ENCODE data around the gene KCNH1. TPM values are rescaled to one million over a fixed set of nuclear protein-coding genes. Genes with fewer than 3 reads are reported as not detected.

The KCNH1 gene
- polyA plus RNA-seq, 2 donors = 0.06 to 0.08 TPM

DNA sequence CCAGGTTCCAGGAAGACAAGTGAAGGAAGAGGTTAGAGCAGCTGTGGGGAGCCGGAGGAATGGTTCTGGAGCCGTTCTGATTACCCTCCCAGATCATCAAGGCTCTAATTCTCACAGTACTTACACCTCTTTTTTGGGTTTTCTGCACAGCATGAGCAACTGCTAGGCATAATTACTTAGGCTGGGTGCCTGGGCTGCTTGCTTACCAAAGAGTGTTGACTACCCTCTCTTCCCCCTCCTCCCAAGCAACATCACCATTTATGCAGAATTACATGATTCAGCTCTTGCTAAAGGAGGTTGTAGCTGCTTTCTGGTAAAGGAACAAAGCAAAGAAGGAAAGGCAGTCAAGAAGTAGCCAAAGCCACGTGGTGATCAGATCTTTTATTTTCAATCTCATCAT, 397.2 kb downstream of the KCNH1 start:
- Histone ChIP-seq H3K27ac (ENCODE audit: low read depth in 2 of 2, low read length in 1 of 2) (no peak overlapping the region), H3K4me3 (ENCODE audit: low read depth in 1 of 2, low read length in 2 of 2) (no peak overlapping the region), H3K36me3 (ENCODE audit: control insufficient read depth in 2 of 2, insufficient read depth in 2 of 2, low read length in 1 of 2) (no peaks in the 10 kb centered on the region), H3K4me1 (ENCODE audit: control insufficient read depth in 2 of 2, insufficient read depth in 2 of 2, low read length in 1 of 2) (no peaks in the 10 kb centered on the region), H3K9me3 (ENCODE audit: control insufficient read depth in 2 of 2, insufficient read depth in 1 of 2, low read depth in 1 of 2, low read length in 1 of 2) (no peaks in the 10 kb centered on the region), H3K27me3 (ENCODE audit: control insufficient read depth in 1 of 2, insufficient read depth in 2 of 2, low read length in 2 of 2) (no peaks in the 10 kb centered on the region)
- WGBS, 2 donors = 49 to 60% methylated on average over 3 of the region's 3 CpGs

DNA sequence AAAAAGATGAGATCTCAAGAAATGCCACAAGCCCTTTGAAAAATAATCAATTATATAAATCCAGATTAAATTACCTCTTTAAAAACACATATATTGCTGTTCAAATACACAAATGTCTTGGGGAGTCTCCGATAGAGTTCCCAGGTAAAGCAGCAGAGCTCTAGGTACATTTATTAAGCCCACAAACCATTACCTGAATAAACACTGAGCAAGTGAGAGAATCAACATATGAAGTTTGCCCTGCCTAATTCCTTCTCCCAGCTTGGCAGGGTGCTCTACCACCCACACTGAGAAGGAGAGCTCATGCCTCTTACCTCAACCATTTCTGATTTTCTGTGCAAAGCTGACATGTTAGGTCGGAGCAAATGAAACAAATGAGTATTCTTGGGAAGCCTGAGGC, 402.4 kb downstream of the KCNH1 start:
- H3K36me3 ChIP-seq (ENCODE audit: control insufficient read depth in 2 of 2, insufficient read depth in 2 of 2, low read length in 1 of 2) = no peaks in the 10 kb centered on the region
- H3K4me1 ChIP-seq (ENCODE audit: control insufficient read depth in 2 of 2, insufficient read depth in 2 of 2, low read length in 1 of 2) = no peaks in the 10 kb centered on the region
- no peaks in the 10 kb centered on the region for H3K9me3 ChIP-seq (ENCODE audit: control insufficient read depth in 2 of 2, insufficient read depth in 1 of 2, low read depth in 1 of 2, low read length in 1 of 2)
- WGBS, 2 donors = 81 to 86% methylated on average over 2 of the region's 2 CpGs
- no peak overlapping the region for H3K27ac ChIP-seq (ENCODE audit: low read depth in 2 of 2, low read length in 1 of 2)
- no peak overlapping the region for H3K4me3 ChIP-seq (ENCODE audit: low read depth in 1 of 2, low read length in 2 of 2)
- H3K27me3 ChIP-seq (ENCODE audit: control insufficient read depth in 1 of 2, insufficient read depth in 2 of 2, low read length in 2 of 2) = no peaks in the 10 kb centered on the region

GRCh38 chr1:210731193-210731592, 402.8 kb downstream of the KCNH1 start:
- Histone ChIP-seq H3K4me3 (ENCODE audit: low read depth in 1 of 2, low read length in 2 of 2) (no peak overlapping the region), H3K27me3 (ENCODE audit: control insufficient read depth in 1 of 2, insufficient read depth in 2 of 2, low read length in 2 of 2) (no peaks in the 10 kb centered on the region), H3K36me3 (ENCODE audit: control insufficient read depth in 2 of 2, insufficient read depth in 2 of 2, low read length in 1 of 2) (no peaks in the 10 kb centered on the region), H3K9me3 (ENCODE audit: control insufficient read depth in 2 of 2, insufficient read depth in 1 of 2, low read depth in 1 of 2, low read length in 1 of 2) (no peaks in the 10 kb centered on the region), H3K27ac (ENCODE audit: low read depth in 2 of 2, low read length in 1 of 2) (no peak overlapping the region), H3K4me1 (ENCODE audit: control insufficient read depth in 2 of 2, insufficient read depth in 2 of 2, low read length in 1 of 2) (no peaks in the 10 kb centered on the region)
- whole genome bisulfite sequencing, 2 donors = 88 to 95% methylated on average over 2 of the region's 2 CpGs

DNA sequence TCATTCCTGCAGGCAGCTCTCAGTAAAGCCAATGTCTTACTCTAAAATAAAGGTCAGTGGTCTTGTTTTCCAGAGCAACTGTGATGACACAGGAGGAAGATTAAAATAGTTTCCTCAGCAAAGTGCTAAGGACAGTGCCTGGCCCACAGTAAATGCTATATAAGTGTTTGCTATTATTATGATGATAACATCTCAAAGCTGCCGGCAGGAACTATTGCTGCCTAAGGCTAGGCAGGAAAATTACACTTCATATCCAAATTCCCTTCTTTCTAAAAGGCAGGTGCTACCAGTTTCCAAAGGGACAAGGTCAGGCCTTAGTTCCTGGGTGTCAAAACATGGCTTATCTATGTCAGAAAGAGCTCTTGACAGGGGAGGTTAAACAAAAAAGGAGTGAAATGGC, 403.9 kb downstream of the KCNH1 start:
- H3K9me3 ChIP-seq (ENCODE audit: control insufficient read depth in 2 of 2, insufficient read depth in 1 of 2, low read depth in 1 of 2, low read length in 1 of 2) = no peaks in the 10 kb centered on the region

DNA sequence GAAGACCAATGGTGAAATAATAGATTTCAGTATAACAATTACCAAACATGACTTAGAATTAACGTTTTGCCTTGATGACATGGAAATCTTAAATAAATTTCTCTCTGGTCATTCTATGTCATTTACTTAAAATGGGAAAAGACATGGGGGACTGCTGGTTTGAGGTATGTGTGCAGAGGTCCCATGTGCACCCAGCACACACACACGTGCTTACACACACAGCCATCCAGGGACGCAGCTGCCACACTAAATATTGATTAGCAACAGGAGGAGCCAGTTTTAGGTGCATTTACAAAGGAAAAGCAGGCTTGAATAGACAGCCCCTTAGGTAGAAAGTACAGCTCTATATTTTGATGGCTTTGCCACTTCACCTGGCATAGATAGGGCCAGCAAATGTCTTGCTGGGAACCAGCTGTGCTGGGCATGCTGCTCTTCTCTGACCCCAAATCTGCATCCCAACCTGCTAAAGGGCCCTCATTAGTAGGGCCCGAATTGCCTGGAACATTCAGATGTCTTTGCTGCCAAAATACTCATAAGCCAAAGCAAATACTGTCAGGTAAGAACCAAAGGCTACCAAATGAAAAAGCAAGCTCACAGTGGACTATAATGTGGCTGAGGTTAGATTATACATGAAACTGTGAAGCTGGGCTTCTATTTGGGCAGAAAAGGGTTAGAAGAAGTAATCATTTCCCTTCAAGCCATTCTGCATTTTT, 405.4 kb downstream of the KCNH1 start:
- Histone ChIP-seq H3K4me3 (ENCODE audit: low read depth in 1 of 2, low read length in 2 of 2) (no peak overlapping the region), H3K9me3 (ENCODE audit: control insufficient read depth in 2 of 2, insufficient read depth in 1 of 2, low read depth in 1 of 2, low read length in 1 of 2) (no peaks in the 10 kb centered on the region), H3K27ac (ENCODE audit: low read depth in 2 of 2, low read length in 1 of 2) (no peak overlapping the region), H3K4me1 (ENCODE audit: control insufficient read depth in 2 of 2, insufficient read depth in 2 of 2, low read length in 1 of 2) (no peaks in the 10 kb centered on the region), H3K36me3 (ENCODE audit: control insufficient read depth in 2 of 2, insufficient read depth in 2 of 2, low read length in 1 of 2) (no peaks in the 10 kb centered on the region), H3K27me3 (ENCODE audit: control insufficient read depth in 1 of 2, insufficient read depth in 2 of 2, low read length in 2 of 2) (no peaks in the 10 kb centered on the region)
- 58 to 66% methylated on average over 4 of the region's 4 CpGs for whole genome bisulfite sequencing, 2 donors

More for the DNA sequence above, 403.9 kb downstream of the KCNH1 start:
- Histone ChIP-seq H3K27me3 (ENCODE audit: control insufficient read depth in 1 of 2, insufficient read depth in 2 of 2, low read length in 2 of 2) (no peaks in the 10 kb centered on the region), H3K36me3 (ENCODE audit: control insufficient read depth in 2 of 2, insufficient read depth in 2 of 2, low read length in 1 of 2) (no peaks in the 10 kb centered on the region), H3K27ac (ENCODE audit: low read depth in 2 of 2, low read length in 1 of 2) (no peak overlapping the region), H3K4me3 (ENCODE audit: low read depth in 1 of 2, low read length in 2 of 2) (no peak overlapping the region), H3K4me1 (ENCODE audit: control insufficient read depth in 2 of 2, insufficient read depth in 2 of 2, low read length in 1 of 2) (no peaks in the 10 kb centered on the region)
- WGBS, 2 donors = 48 to 68% methylated on average over 1 of the region's 1 CpG

DNA sequence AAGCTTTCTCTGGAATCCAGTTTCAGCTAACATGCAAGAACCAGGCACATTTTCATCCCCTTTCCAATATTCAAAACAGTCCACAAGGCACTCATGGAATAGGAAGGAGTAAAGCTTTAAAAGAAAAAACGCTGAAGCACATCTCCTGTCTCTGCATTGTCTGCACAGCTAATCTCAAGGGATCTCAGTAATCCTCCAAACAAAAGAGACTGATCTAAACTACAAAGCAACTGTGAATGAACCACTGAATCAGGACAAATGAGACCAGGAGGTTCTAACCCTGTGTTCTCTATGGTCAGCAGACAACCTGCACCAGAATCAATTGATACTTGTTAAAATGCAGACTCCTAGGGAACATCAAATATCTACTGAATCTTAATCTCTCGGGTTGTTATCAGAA, 406.2 kb downstream of the KCNH1 start:
- H3K4me1 ChIP-seq (ENCODE audit: control insufficient read depth in 2 of 2, insufficient read depth in 2 of 2, low read length in 1 of 2) = no peaks in the 10 kb centered on the region
- H3K4me3 ChIP-seq (ENCODE audit: low read depth in 1 of 2, low read length in 2 of 2) = no peak overlapping the region
- no peaks in the 10 kb centered on the region for H3K27me3 ChIP-seq (ENCODE audit: control insufficient read depth in 1 of 2, insufficient read depth in 2 of 2, low read length in 2 of 2)
- WGBS, 2 donors = 46 to 48% methylated on average over 2 of the region's 2 CpGs
- no peaks in the 10 kb centered on the region for H3K9me3 ChIP-seq (ENCODE audit: control insufficient read depth in 2 of 2, insufficient read depth in 1 of 2, low read depth in 1 of 2, low read length in 1 of 2)
- no peak overlapping the region for H3K27ac ChIP-seq (ENCODE audit: low read depth in 2 of 2, low read length in 1 of 2)
- no peaks in the 10 kb centered on the region for H3K36me3 ChIP-seq (ENCODE audit: control insufficient read depth in 2 of 2, insufficient read depth in 2 of 2, low read length in 1 of 2)

GRCh38 chr1:210726621-210727020, 407.3 kb downstream of the KCNH1 start:
- Histone ChIP-seq H3K27me3 (ENCODE audit: control insufficient read depth in 1 of 2, insufficient read depth in 2 of 2, low read length in 2 of 2) (no peaks in the 10 kb centered on the region), H3K4me1 (ENCODE audit: control insufficient read depth in 2 of 2, insufficient read depth in 2 of 2, low read length in 1 of 2) (no peaks in the 10 kb centered on the region), H3K4me3 (ENCODE audit: low read depth in 1 of 2, low read length in 2 of 2) (no peak overlapping the region), H3K36me3 (ENCODE audit: control insufficient read depth in 2 of 2, insufficient read depth in 2 of 2, low read length in 1 of 2) (no peaks in the 10 kb centered on the region), H3K9me3 (ENCODE audit: control insufficient read depth in 2 of 2, insufficient read depth in 1 of 2, low read depth in 1 of 2, low read length in 1 of 2) (no peaks in the 10 kb centered on the region), H3K27ac (ENCODE audit: low read depth in 2 of 2, low read length in 1 of 2) (no peak overlapping the region)
- 4% methylated on average over 2 of the region's 2 CpGs for WGBS, 2 donors

- Histone ChIP-seq H3K36me3 (ENCODE audit: control insufficient read depth in 2 of 2, insufficient read depth in 2 of 2, low read length in 1 of 2) (no peaks in the 10 kb centered on the region), H3K27ac (ENCODE audit: low read depth in 2 of 2, low read length in 1 of 2) (no peak overlapping the region), H3K4me3 (ENCODE audit: low read depth in 1 of 2, low read length in 2 of 2) (no peak overlapping the region), H3K27me3 (ENCODE audit: control insufficient read depth in 1 of 2, insufficient read depth in 2 of 2, low read length in 2 of 2) (no peaks in the 10 kb centered on the region), H3K4me1 (ENCODE audit: control insufficient read depth in 2 of 2, insufficient read depth in 2 of 2, low read length in 1 of 2) (no peaks in the 10 kb centered on the region), H3K9me3 (ENCODE audit: control insufficient read depth in 2 of 2, insufficient read depth in 1 of 2, low read depth in 1 of 2, low read length in 1 of 2) (no peaks in the 10 kb centered on the region)
- 76 to 82% methylated on average over 2 of the region's 2 CpGs for WGBS, 2 donors
These were observed 409.2 kb downstream of the KCNH1 start for GRCh38 chr1:210724768-210725167.

DNA sequence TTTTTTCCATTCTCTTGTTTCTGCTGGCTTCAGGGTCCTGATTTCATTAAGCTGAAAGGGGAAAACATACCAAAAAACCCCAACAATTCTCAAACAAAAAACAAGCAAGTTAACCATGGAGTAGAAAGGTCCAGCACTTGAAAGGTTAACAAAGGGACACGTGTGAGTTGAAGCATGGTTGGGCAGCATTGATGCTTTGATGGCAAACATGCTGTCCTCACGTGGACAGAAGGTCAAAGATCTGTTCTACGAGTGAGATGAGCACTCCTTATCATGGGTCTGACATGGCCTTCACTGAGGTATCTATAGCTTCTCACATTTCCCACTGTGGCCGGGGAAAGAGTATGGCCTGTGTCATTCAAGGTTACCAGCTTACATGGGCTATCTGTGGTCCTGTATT, 410.3 kb downstream of the KCNH1 start:
- Histone ChIP-seq H3K4me1 (ENCODE audit: control insufficient read depth in 2 of 2, insufficient read depth in 2 of 2, low read length in 1 of 2) (no peaks in the 10 kb centered on the region), H3K27ac (ENCODE audit: low read depth in 2 of 2, low read length in 1 of 2) (no peak overlapping the region), H3K4me3 (ENCODE audit: low read depth in 1 of 2, low read length in 2 of 2) (no peak overlapping the region), H3K36me3 (ENCODE audit: control insufficient read depth in 2 of 2, insufficient read depth in 2 of 2, low read length in 1 of 2) (no peaks in the 10 kb centered on the region), H3K9me3 (ENCODE audit: control insufficient read depth in 2 of 2, insufficient read depth in 1 of 2, low read depth in 1 of 2, low read length in 1 of 2) (no peaks in the 10 kb centered on the region), H3K27me3 (ENCODE audit: control insufficient read depth in 1 of 2, insufficient read depth in 2 of 2, low read length in 2 of 2) (peaks cover 0 to 2% of the 10 kb centered on the region in 2 donors)
- WGBS, 2 donors = 38 to 44% methylated on average over 4 of the region's 4 CpGs

DNA sequence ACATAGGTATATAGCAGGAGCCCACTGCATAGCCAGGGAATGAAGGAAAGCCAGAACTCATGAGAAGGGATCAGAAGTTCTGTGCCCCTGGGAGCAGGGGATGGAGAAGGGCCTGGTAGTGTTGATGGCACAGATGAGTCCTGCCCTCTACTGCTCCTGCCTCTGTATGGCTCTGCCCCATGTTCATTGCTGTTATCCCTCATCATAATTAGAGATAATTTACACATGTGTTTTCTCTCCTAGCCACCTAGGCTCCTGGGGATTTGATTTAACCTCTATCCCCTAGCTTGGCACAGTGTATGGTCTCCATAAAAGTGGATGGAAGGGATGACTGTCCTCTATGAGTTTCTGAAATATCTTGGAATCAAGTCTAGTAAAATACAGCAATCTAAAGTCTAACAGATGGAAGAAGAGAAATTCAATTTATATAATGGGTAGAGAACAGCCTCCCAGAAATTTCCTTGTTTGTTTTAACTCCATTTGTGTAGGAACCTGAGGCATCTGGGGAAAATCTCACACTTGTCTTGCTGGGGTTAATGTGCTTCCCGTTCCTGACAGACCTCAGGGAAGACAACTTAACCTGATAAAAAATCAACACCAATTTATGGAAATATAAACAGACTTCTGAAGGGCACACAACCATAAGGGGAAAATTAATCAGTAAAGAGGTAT, 411.4 kb downstream of the KCNH1 start:
- Histone ChIP-seq H3K27ac (ENCODE audit: low read depth in 2 of 2, low read length in 1 of 2) (no peak overlapping the region), H3K27me3 (ENCODE audit: control insufficient read depth in 1 of 2, insufficient read depth in 2 of 2, low read length in 2 of 2) (peaks cover 0 to 2% of the 10 kb centered on the region in 2 donors)

More for the DNA sequence above, 411.4 kb downstream of the KCNH1 start:
- WGBS, 2 donors = 39 to 45% methylated on average over 1 of the region's 1 CpG
- H3K36me3 ChIP-seq (ENCODE audit: control insufficient read depth in 2 of 2, insufficient read depth in 2 of 2, low read length in 1 of 2) = no peaks in the 10 kb centered on the region
- no peaks in the 10 kb centered on the region for H3K9me3 ChIP-seq (ENCODE audit: control insufficient read depth in 2 of 2, insufficient read depth in 1 of 2, low read depth in 1 of 2, low read length in 1 of 2)
- H3K4me1 ChIP-seq (ENCODE audit: control insufficient read depth in 2 of 2, insufficient read depth in 2 of 2, low read length in 1 of 2) = no peaks in the 10 kb centered on the region
- H3K4me3 ChIP-seq (ENCODE audit: low read depth in 1 of 2, low read length in 2 of 2) = no peak overlapping the region
